ENCODE measurements around the gene TMEM63A. TPM values are rescaled to one million over a fixed set of nuclear protein-coding genes. Genes with fewer than 3 reads are reported as not detected.

TMEM63A gene
- total and polyA plus RNA-seq, 2 of the 13 experiments (the other 11 are each of a cell fraction or from before 2014, with no cell fraction given): 23.9 to 53.3 TPM

- TF ChIP-seq KIAA2018 (CRISPR knock-in tag; IDR thresholded peaks at IDR 0.05; ENCODE audit: borderline replicate concordance) (no peak), DPF2 (CRISPR knock-in tag; IDR thresholded peaks at IDR 0.05; ENCODE audit: borderline replicate concordance, low read depth) (no peak), MTA1 (CRISPR knock-in tag; IDR thresholded peaks at IDR 0.05; ENCODE audit: borderline replicate concordance) (no peak), KAT7 (CRISPR knock-in tag; IDR thresholded peaks at IDR 0.05; ENCODE audit: borderline replicate concordance) (no peak), ZBTB38 (CRISPR knock-in tag; IDR thresholded peaks at IDR 0.05) (no peak), ZSCAN20 (CRISPR knock-in tag; IDR thresholded peaks at IDR 0.05; ENCODE audit: borderline replicate concordance) (no peak), PRDM15 (CRISPR knock-in tag; IDR thresholded peaks at IDR 0.05) (no peak), ZBTB3 (CRISPR knock-in tag; IDR thresholded peaks at IDR 0.05; ENCODE audit: borderline replicate concordance, low read depth) (no peak), PLSCR1 (CRISPR knock-in tag; IDR thresholded peaks at IDR 0.05; ENCODE audit: borderline replicate concordance) (no peak), ZNF513 (CRISPR knock-in tag; conservative IDR thresholded peaks at IDR 0.05) (no peak), BRCA1 (CRISPR knock-in tag; IDR thresholded peaks at IDR 0.05) (no peak), HMG20B (CRISPR knock-in tag; conservative IDR thresholded peaks at IDR 0.05) (no peak), AKAP8 (CRISPR knock-in tag; IDR thresholded peaks at IDR 0.05) (no peak), POLR2AphosphoS5 (IDR thresholded peaks at IDR 0.05; ENCODE audit: low read depth, low read length) (0 out of 2 replicates have a peak, but pooled peaks have one; percentile 13), MTA3 (CRISPR knock-in tag; IDR thresholded peaks at IDR 0.05) (no peak), AGO1 (IDR thresholded peaks at IDR 0.05; ENCODE audit: low read depth, low read length, poor library complexity, severe bottlenecking) (peak; percentile 60)
Measured at GRCh38 chr1:225842074-225842473, 40.1 kb downstream of the TMEM63A start (continued).

All from HepG2 (cell line).